ENCODE measurements around the gene ALLC.

DNA sequence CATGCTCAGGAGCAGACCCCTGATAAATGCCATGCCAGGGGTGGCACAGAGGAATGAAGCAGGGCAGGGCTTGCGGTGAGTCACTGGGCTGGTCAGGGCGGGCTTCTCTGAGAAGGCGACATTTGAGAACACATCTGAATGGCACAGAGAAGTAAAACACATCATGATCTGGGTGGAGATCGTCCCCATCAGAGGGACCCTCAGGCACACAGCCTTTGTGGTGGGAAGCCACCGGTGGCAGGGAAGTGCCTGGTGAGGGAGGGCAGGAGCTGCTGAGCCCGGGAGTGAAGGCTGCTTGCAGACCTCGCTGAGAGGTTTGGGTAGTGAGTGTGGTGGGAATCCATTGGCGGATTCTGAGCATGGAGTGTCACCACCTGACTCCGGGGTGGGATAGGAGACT lies 89.8 kb downstream of the ALLC start:
- TF ChIP-seq EZH2 (IDR thresholded peaks at IDR 0.05; ENCODE audit: insufficient read depth, poor library complexity, severe bottlenecking) (no peak), EZH2phosphoT487 (IDR thresholded peaks at IDR 0.05; ENCODE audit: insufficient read depth, low read depth) (no peak)
